ENCODE results near the gene TMEM164. TPM values are rescaled to one million over a fixed set of nuclear protein-coding genes. Genes with fewer than 3 reads are reported as not detected.

Gene TMEM164
- polyA plus RNA-seq, 1 donor (not counting 4 experiments of a cell fraction or from before 2014, with no cell fraction given), result 15.3 TPM

- FAIRE-seq, result peak; percentile 72
- peak overlapping the region; percentile 99 for H3K27ac ChIP-seq (ENCODE audit: control insufficient read depth, insufficient read depth, low read length)
- H3K4me2 ChIP-seq (ENCODE audit: control insufficient read depth, extremely low read depth, insufficient read depth, low read depth, low read length), result peak overlapping the region; percentile 71
- no peaks in the 10 kb centered on the region for H3K27me3 ChIP-seq (ENCODE audit: control insufficient read depth, extremely low read depth, insufficient read depth, low read length)
- peaks cover 28% of the 10 kb centered on the region for H3K4me1 ChIP-seq (ENCODE audit: control insufficient read depth, extremely low read depth, insufficient read depth, low read length)
- dilution Hi-C loops (cut with MboI; ENCODE audit: extremely low pct_ligation_motif_present, low sequenced_read_pairs), result no loop called here
- H4K20me1 ChIP-seq (ENCODE audit: control insufficient read depth, extremely low read depth, insufficient read depth, low read length), result no peaks in the 10 kb centered on the region
- no peak overlapping the region for H2AFZ ChIP-seq (ENCODE audit: control insufficient read depth, low read length)
- TF ChIP-seq CTCF (optimal IDR thresholded peaks at IDR 0.05 in 1 of 3, IDR thresholded peaks at IDR 0.05 in 1 of 3, conservative IDR thresholded peaks at IDR 0.05 in 1 of 3; ENCODE audit: extremely low read depth in 1 of 3, insufficient read depth in 2 of 3, low read length in 3 of 3) (no peak), EZH2 (IDR thresholded peaks at IDR 0.05; ENCODE audit: low read length) (no peak)
- peaks cover 5% of the 10 kb centered on the region for H3K79me2 ChIP-seq (ENCODE audit: control insufficient read depth, insufficient read depth, low read length)
- peak overlapping the region in 2 of 3 experiments; percentile 31 to 49 for H3K4me3 ChIP-seq (ENCODE audit: control insufficient read depth in 2 of 3, extremely low read depth in 1 of 3, insufficient read depth in 2 of 3, low read depth in 1 of 3, low read length in 3 of 3)
- no peaks in the 10 kb centered on the region for H3K9me1 ChIP-seq (ENCODE audit: control insufficient read depth, extremely low read depth, insufficient read depth, low read length)
- no peaks in the 10 kb centered on the region for H3K9me3 ChIP-seq (ENCODE audit: control insufficient read depth, low read depth, low read length)
- peak; percentile 56 for DNase-seq (ENCODE audit: low read depth, low spot score)
- peak overlapping the region; percentile 84 for H3K9ac ChIP-seq (ENCODE audit: control insufficient read depth, extremely low read depth, insufficient read depth, low read length)
- no peaks in the 10 kb centered on the region for H3K36me3 ChIP-seq (ENCODE audit: control insufficient read depth in 2 of 2, extremely low read depth in 1 of 2, insufficient read depth in 2 of 2, low read length in 2 of 2)
Observed at GRCh38 chrX:110086916-110087484, 84.1 kb downstream of the TMEM164 start.

GRCh38 chrX:110087485-110088356, 84.8 kb downstream of the TMEM164 start:
- Histone ChIP-seq H3K9me3 (ENCODE audit: control insufficient read depth, low read depth, low read length) (no peaks in the 10 kb centered on the region), H3K4me2 (ENCODE audit: control insufficient read depth, extremely low read depth, insufficient read depth, low read depth, low read length) (peak overlapping the region; percentile 82), H3K4me1 (ENCODE audit: control insufficient read depth, extremely low read depth, insufficient read depth, low read length) (peaks cover 23% of the 10 kb centered on the region), H3K36me3 (ENCODE audit: control insufficient read depth in 2 of 2, extremely low read depth in 1 of 2, insufficient read depth in 2 of 2, low read length in 2 of 2) (no peaks in the 10 kb centered on the region), H2AFZ (ENCODE audit: control insufficient read depth, low read length) (no peak overlapping the region), H3K79me2 (ENCODE audit: control insufficient read depth, insufficient read depth, low read length) (peaks cover 5% of the 10 kb centered on the region), H3K4me3 (ENCODE audit: control insufficient read depth in 2 of 3, extremely low read depth in 1 of 3, insufficient read depth in 2 of 3, low read depth in 1 of 3, low read length in 3 of 3) (peak overlapping the region; percentile 3 to 59 (median 31)), H3K27me3 (ENCODE audit: control insufficient read depth, extremely low read depth, insufficient read depth, low read length) (no peaks in the 10 kb centered on the region), H3K9me1 (ENCODE audit: control insufficient read depth, extremely low read depth, insufficient read depth, low read length) (no peaks in the 10 kb centered on the region), H3K9ac (ENCODE audit: control insufficient read depth, extremely low read depth, insufficient read depth, low read length) (peak overlapping the region; percentile 84), H3K27ac (ENCODE audit: control insufficient read depth, insufficient read depth, low read length) (peak overlapping the region; percentile 99), H4K20me1 (ENCODE audit: control insufficient read depth, extremely low read depth, insufficient read depth, low read length) (no peaks in the 10 kb centered on the region)
- no peak for TF ChIP-seq EZH2 (IDR thresholded peaks at IDR 0.05; ENCODE audit: low read length)
- TF ChIP-seq CTCF (optimal IDR thresholded peaks at IDR 0.05 in 1 of 3, IDR thresholded peaks at IDR 0.05 in 1 of 3, conservative IDR thresholded peaks at IDR 0.05 in 1 of 3; ENCODE audit: extremely low read depth in 1 of 3, insufficient read depth in 2 of 3, low read length in 3 of 3), result no peak
- FAIRE-seq, result peak; percentile 68
- dilution Hi-C loops (cut with MboI; ENCODE audit: extremely low pct_ligation_motif_present, low sequenced_read_pairs), result no loop called here
- peak; percentile 84 for DNase-seq (ENCODE audit: low read depth, low spot score)
